ENCODE data around the gene SND1.

The SND1 gene

DNA sequence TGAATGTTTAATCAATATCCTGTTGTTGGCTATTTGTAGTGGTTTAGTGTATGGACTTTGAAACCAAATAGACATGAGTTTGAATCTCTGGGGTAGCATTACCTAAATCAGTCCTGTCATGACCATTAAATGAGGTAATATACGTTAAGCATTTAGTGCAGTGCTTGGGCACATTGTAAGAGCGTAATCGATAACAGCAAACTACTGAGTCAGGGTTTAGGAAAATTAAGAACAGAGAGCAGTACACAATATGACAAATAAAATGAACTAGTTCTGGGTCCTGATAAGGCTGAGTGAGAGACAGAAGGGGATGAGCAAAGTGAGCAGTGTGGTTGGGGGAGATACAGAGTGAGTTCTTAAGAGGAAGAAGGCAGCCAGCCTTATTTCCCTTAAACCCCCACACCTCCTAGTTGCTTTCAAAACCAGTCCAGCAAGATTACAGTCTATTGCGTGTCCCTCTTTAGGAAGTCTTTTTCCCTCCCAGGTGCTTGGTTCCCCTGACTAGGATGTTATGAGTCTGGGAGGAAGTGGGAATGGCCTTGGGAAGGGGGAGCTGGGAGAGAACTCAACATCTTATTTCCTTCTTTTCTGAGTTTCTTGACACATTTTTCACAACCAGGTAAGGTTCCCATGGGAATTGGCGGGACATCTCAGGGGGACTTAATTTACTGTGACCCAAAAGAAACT, 171.0 kb downstream of the SND1 start (continued):
- no peak for TF ChIP-seq ZBTB7A (tag by site-specific recombination; IDR thresholded peaks at IDR 0.05; ENCODE audit: low read depth)

DNA sequence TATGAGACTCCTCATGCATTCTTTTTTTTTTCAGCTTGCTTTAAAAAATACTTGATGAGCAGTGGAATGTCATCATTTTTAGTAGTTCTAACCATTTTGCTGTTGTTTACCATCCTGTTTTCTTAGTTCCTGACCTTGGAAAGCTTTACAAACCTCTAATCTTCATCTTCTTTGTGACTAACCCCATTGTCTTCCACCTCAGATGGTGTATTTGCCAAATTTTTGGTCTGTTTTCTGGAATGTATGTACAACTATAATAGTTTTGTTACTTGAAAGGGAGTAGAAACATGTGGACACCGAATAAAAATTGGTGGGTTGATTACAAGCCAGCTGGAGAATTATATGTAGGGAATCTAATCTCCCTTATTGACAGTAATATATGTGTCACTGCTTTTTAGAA, 172.7 kb downstream of the SND1 start:
- ChIA-PET POLR2A (no interaction called here), CTCF (interaction anchor here (0.6 to 0.7 kb wide), 2 partner anchors 13 to 59 kb away, joined by 3 read pairs; no protein-coding TSS in a partner anchor)
- Histone ChIP-seq H3K27ac (ENCODE audit: extremely low read depth, low read depth, low read length) (no peak overlapping the region), H3K36me3 (ENCODE audit: control insufficient read depth in 2 of 2, insufficient read depth in 1 of 2, low read length in 2 of 2) (no peaks in the 10 kb centered on the region), H3K4me1 (ENCODE audit: control insufficient read depth, insufficient read depth, low read length) (peaks cover 10% of the 10 kb centered on the region; the same call in 1 of the 2 replicates), H3K9me3 (ENCODE audit: control insufficient read depth, insufficient read depth, low read depth, low read length) (no peaks in the 10 kb centered on the region), H3K4me3 (ENCODE audit: low read depth, low read length) (no peak overlapping the region)
- TF ChIP-seq ZNF585B (tag by site-specific recombination; IDR thresholded peaks at IDR 0.05) (no peak), ZXDB (tag by site-specific recombination; IDR thresholded peaks at IDR 0.05) (no peak), GLIS1 (tag by site-specific recombination; IDR thresholded peaks at IDR 0.05) (no peak), ZBTB44 (tag by site-specific recombination; IDR thresholded peaks at IDR 0.05) (no peak), TSHZ1 (tag by site-specific recombination; IDR thresholded peaks at IDR 0.05; ENCODE audit: borderline replicate concordance) (no peak), ZNF148 (tag by site-specific recombination; IDR thresholded peaks at IDR 0.05; ENCODE audit: borderline replicate concordance) (no peak), ZNF16 (tag by site-specific recombination; IDR thresholded peaks at IDR 0.05; ENCODE audit: low read depth) (no peak), ZNF501 (tag by site-specific recombination; IDR thresholded peaks at IDR 0.05) (no peak), BCL11B (tag by site-specific recombination; IDR thresholded peaks at IDR 0.05; ENCODE audit: low read depth) (no peak), ZNF175 (tag by site-specific recombination; IDR thresholded peaks at IDR 0.05) (no peak), ZNF555 (tag by site-specific recombination; conservative IDR thresholded peaks at IDR 0.05) (no peak), ZNF221 (tag by site-specific recombination; IDR thresholded peaks at IDR 0.05; ENCODE audit: borderline replicate concordance) (no peak), ZNF704 (tag by site-specific recombination; IDR thresholded peaks at IDR 0.05) (no peak)
- TF ChIP-seq, protein P1, sequence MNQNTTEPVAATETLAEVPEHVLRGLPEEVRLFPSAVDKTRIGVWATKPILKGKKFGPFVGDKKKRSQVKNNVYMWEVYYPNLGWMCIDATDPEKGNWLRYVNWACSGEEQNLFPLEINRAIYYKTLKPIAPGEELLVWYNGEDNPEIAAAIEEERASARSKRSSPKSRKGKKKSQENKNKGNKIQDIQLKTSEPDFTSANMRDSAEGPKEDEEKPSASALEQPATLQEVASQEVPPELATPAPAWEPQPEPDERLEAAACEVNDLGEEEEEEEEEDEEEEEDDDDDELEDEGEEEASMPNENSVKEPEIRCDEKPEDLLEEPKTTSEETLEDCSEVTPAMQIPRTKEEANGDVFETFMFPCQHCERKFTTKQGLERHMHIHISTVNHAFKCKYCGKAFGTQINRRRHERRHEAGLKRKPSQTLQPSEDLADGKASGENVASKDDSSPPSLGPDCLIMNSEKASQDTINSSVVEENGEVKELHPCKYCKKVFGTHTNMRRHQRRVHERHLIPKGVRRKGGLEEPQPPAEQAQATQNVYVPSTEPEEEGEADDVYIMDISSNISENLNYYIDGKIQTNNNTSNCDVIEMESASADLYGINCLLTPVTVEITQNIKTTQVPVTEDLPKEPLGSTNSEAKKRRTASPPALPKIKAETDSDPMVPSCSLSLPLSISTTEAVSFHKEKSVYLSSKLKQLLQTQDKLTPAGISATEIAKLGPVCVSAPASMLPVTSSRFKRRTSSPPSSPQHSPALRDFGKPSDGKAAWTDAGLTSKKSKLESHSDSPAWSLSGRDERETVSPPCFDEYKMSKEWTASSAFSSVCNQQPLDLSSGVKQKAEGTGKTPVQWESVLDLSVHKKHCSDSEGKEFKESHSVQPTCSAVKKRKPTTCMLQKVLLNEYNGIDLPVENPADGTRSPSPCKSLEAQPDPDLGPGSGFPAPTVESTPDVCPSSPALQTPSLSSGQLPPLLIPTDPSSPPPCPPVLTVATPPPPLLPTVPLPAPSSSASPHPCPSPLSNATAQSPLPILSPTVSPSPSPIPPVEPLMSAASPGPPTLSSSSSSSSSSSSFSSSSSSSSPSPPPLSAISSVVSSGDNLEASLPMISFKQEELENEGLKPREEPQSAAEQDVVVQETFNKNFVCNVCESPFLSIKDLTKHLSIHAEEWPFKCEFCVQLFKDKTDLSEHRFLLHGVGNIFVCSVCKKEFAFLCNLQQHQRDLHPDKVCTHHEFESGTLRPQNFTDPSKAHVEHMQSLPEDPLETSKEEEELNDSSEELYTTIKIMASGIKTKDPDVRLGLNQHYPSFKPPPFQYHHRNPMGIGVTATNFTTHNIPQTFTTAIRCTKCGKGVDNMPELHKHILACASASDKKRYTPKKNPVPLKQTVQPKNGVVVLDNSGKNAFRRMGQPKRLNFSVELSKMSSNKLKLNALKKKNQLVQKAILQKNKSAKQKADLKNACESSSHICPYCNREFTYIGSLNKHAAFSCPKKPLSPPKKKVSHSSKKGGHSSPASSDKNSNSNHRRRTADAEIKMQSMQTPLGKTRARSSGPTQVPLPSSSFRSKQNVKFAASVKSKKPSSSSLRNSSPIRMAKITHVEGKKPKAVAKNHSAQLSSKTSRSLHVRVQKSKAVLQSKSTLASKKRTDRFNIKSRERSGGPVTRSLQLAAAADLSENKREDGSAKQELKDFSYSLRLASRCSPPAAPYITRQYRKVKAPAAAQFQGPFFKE (tag by site-specific recombination; IDR thresholded peaks at IDR 0.05; ENCODE audit: borderline replicate concordance), result no peak
- TF ChIP-seq, protein P2, sequence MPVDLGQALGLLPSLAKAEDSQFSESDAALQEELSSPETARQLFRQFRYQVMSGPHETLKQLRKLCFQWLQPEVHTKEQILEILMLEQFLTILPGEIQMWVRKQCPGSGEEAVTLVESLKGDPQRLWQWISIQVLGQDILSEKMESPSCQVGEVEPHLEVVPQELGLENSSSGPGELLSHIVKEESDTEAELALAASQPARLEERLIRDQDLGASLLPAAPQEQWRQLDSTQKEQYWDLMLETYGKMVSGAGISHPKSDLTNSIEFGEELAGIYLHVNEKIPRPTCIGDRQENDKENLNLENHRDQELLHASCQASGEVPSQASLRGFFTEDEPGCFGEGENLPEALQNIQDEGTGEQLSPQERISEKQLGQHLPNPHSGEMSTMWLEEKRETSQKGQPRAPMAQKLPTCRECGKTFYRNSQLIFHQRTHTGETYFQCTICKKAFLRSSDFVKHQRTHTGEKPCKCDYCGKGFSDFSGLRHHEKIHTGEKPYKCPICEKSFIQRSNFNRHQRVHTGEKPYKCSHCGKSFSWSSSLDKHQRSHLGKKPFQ (tag by site-specific recombination; IDR thresholded peaks at IDR 0.05), result no peak
